ENCODE results near the gene UBA1. TPM values are rescaled to one million over a fixed set of nuclear protein-coding genes. Genes with fewer than 3 reads are reported as not detected.

Gene UBA1
- total and polyA plus RNA-seq, 2 of the 8 experiments (the other 6 are each of a cell fraction or from before 2014, with no cell fraction given): 313 to 458 TPM

GRCh38 chrX:47240619-47241018, 47.0 kb downstream of the UBA1 start (continued):
- no peak for TF ChIP-seq CHD7 (IDR thresholded peaks at IDR 0.05; ENCODE audit: insufficient replicate concordance, low read length)
- TF ChIP-seq NRF1 (IDR thresholded peaks at IDR 0.05; ENCODE audit: low read depth, low read length): no peak
- TF ChIP-seq SUZ12 (IDR thresholded peaks at IDR 0.05; ENCODE audit: low read length): no peak
- TF ChIP-seq POU5F1 (IDR thresholded peaks at IDR 0.05; ENCODE audit: low read depth, low read length): no peak
- TF ChIP-seq YY1 (IDR thresholded peaks at IDR 0.05; ENCODE audit: low read depth, low read length): no peak
- TF ChIP-seq CTCF (IDR thresholded peaks at IDR 0.05; ENCODE audit: control extremely low read depth in 1 of 3, insufficient read depth in 1 of 3, low read depth in 1 of 3, low read length in 3 of 3): no peak
- TF ChIP-seq SIRT6 (IDR thresholded peaks at IDR 0.05; ENCODE audit: low read length): no peak
- no peak for TF ChIP-seq POLR2AphosphoS5 (IDR thresholded peaks at IDR 0.05; ENCODE audit: low read depth, low read length)
- no peak for TF ChIP-seq CTBP2 (IDR thresholded peaks at IDR 0.05; ENCODE audit: borderline replicate concordance, insufficient read depth, insufficient read length, low read length)
- TF ChIP-seq SRF (IDR thresholded peaks at IDR 0.05; ENCODE audit: low read depth, low read length): no peak

All from H1 (cell line).